MCF 10A (cell line): ENCODE measurements around the gene ZNF319. TPM values are rescaled to one million over a fixed set of nuclear protein-coding genes. Genes with fewer than 3 reads are reported as not detected.

ENCODE experiments used
- BruUV-seq: library from RNA; stranded (reverse); fragments of 400-500 nt; replicated peaks from 2 replicates; lab custom pipeline; 2021; lab: Mats Ljungman, UMichigan
- CTCF ChIA-PET: fragments of 300-600 bp; sonication (Branson Sonifier 250); formaldehyde crosslinking; extraction: SDS; loops from one replicate; lab custom pipeline; 2021; ENCODE audit warnings: antibody characterized with exemption, inconsistent platforms; lab: Yijun Ruan, JAX
- POLR2A ChIA-PET: fragments of 300-600, 350-650 bp; sonication (Branson Sonifier 250); formaldehyde crosslinking; extraction: SDS; loops from one replicate; lab custom pipeline; 2020; ENCODE audit warnings: antibody characterized with exemption, inconsistent platforms; lab: Yijun Ruan, JAX
- DNase-seq: peaks from one replicate; pipeline ENCODE4 v3.0.0-alpha.2; 2018; ENCODE audit not compliant: unreplicated experiment
- H3K27ac Mint-ChIP-seq: one replicate; pipeline ENCODE4 v1.8.0; 2022; ENCODE audit warnings: mild to moderate bottlenecking, low read depth, mixed read lengths; ENCODE audit not compliant: unreplicated experiment
- H3K27me3 Mint-ChIP-seq: one replicate; pipeline ENCODE4 v1.8.0; 2022; ENCODE audit warnings: mixed read lengths; ENCODE audit not compliant: insufficient read depth, unreplicated experiment
- H3K36me3 Mint-ChIP-seq: one replicate; pipeline ENCODE4 v1.8.0; 2022; ENCODE audit warnings: mild to moderate bottlenecking, moderate library complexity, mixed read lengths; ENCODE audit not compliant: insufficient read depth, unreplicated experiment
- H3K4me1 Mint-ChIP-seq: one replicate; pipeline ENCODE4 v1.8.0; 2022; ENCODE audit warnings: mixed read lengths; ENCODE audit not compliant: insufficient read depth, unreplicated experiment
- H3K4me3 Mint-ChIP-seq: one replicate; pipeline ENCODE4 v1.8.0; 2022; ENCODE audit warnings: mild to moderate bottlenecking, moderate library complexity, mixed read lengths; ENCODE audit not compliant: unreplicated experiment
- H3K9me3 Mint-ChIP-seq: one replicate; pipeline ENCODE4 v1.8.0; 2022; ENCODE audit warnings: mixed read lengths; ENCODE audit not compliant: unreplicated experiment
- intact Hi-C: fragments of 100-400 bp; cut with micrococcal nuclease; formaldehyde crosslinking; loops from 2 replicates; pipeline ENCODE4 v1.14.1; 2022
- total RNA-seq: library from RNA; stranded (reverse); gene quantifications from 2 replicates; pipeline ENCODE4 v1.2.3, GENCODE V29; 2022
- TF ChIP-seq, protein P1 (sequence below): fragments of 200-600 bp; IDR thresholded peaks from one replicate; pipeline ENCODE4 v1.8.0; 2022; ENCODE audit warnings: antibody characterized with exemption, mild to moderate bottlenecking; ENCODE audit not compliant: unreplicated experiment

ZNF319 gene
- total RNA-seq, 1 experiment from 2014 or later: 12.6 TPM

DNA sequence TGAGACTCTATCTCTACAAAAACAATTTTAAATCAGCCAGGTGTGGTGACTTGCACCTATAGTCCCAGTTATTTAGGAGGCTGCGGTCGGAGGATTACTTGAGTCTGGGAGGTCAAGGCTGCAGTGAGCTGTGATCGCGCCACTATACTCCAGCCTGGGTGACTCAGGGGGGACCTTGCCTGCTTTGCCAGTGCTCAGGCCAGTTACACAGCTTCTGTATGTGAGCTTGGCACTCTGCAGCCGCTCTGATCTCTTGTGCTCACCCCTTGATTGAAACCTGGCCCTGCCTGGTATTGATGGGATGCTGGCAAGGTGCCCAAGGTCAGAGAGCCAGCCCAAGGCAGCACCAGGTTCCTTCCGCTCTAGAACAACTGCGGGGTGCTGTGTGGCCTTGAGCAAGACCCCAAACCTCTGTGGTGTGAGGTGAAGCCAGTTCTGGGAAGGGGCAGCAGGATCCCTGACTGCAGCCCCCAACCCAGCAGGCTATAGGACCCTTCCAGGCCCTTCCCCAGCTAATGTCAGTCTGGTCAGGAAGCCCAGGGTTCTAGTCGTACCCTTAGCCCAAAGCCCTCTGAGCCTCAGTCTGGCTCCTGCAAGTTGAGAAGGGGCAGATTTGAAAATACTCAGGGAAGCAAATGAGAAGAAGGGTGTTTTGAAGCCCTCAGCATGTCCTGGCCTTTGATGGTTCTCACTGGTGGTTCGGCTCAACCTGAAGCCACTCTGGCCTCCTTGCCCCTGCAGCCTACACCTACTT is 44.0 kb upstream of the ZNF319 start:
- BruUV-seq: no TSS peak
- Mint-ChIP-seq H3K4me3 (no peak overlapping the region), H3K9me3 (no peaks in the 10 kb centered on the region), H3K36me3 (peaks cover 6% of the 10 kb centered on the region), H3K4me1 (no peaks in the 10 kb centered on the region), H3K27ac (no peak overlapping the region), H3K27me3 (no peaks in the 10 kb centered on the region)
- ChIA-PET CTCF (interaction anchor here (0.6 kb wide), 1 partner anchor 497 kb away, joined by 6 read pairs; no protein-coding TSS in a partner anchor), POLR2A (interaction anchor here (0.6 kb wide), 1 partner anchor 9 kb away, joined by 3 read pairs; no protein-coding TSS in a partner anchor)
- intact Hi-C loops: no loop called here
- no peak for DNase-seq
- TF ChIP-seq, protein P1, sequence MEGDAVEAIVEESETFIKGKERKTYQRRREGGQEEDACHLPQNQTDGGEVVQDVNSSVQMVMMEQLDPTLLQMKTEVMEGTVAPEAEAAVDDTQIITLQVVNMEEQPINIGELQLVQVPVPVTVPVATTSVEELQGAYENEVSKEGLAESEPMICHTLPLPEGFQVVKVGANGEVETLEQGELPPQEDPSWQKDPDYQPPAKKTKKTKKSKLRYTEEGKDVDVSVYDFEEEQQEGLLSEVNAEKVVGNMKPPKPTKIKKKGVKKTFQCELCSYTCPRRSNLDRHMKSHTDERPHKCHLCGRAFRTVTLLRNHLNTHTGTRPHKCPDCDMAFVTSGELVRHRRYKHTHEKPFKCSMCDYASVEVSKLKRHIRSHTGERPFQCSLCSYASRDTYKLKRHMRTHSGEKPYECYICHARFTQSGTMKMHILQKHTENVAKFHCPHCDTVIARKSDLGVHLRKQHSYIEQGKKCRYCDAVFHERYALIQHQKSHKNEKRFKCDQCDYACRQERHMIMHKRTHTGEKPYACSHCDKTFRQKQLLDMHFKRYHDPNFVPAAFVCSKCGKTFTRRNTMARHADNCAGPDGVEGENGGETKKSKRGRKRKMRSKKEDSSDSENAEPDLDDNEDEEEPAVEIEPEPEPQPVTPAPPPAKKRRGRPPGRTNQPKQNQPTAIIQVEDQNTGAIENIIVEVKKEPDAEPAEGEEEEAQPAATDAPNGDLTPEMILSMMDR: no peak

DNA sequence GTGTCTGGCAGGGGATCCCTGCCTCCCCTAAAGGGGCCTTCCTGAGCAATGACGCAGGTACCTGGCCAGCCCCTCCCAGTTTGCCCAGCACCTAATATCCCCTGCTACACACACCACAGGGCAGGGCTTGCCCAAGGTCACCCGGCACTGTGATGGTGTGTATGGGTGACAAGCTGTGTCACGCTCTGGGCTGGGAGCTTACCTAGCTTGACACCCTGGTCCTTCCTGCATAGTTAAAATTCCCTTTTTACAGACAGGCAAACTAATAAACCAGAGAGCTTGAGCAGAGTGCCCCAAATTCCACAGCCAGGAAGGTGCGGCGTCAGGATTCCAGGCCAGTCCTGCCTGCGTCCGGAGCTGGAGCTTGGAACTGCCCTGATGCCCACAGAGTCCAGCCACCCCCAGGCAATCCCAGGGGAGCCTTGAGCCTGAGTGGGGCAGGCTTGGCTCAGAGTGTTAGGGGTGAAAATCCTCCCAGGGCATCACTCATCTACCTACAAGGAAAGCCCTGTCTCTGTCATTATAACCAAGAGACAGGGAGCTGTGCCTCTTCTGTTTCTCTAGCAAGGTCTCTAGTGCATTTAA is 43.2 kb upstream of the ZNF319 start:
- intact Hi-C loops: no loop called here
- H3K36me3 Mint-ChIP-seq: peaks cover 6% of the 10 kb centered on the region
- no peaks in the 10 kb centered on the region for H3K4me1 Mint-ChIP-seq
- DNase-seq: no peak
- H3K27me3 Mint-ChIP-seq: no peaks in the 10 kb centered on the region
- POLR2A ChIA-PET: no interaction called here
- TF ChIP-seq, protein P1: no peak
- no peak overlapping the region for H3K4me3 Mint-ChIP-seq
- H3K27ac Mint-ChIP-seq: no peak overlapping the region
- CTCF ChIA-PET: interaction anchor here (0.6 kb wide), 1 partner anchor 496 kb away, joined by 6 read pairs; no protein-coding TSS in a partner anchor
- no TSS peak for BruUV-seq
- H3K9me3 Mint-ChIP-seq: no peaks in the 10 kb centered on the region

DNA sequence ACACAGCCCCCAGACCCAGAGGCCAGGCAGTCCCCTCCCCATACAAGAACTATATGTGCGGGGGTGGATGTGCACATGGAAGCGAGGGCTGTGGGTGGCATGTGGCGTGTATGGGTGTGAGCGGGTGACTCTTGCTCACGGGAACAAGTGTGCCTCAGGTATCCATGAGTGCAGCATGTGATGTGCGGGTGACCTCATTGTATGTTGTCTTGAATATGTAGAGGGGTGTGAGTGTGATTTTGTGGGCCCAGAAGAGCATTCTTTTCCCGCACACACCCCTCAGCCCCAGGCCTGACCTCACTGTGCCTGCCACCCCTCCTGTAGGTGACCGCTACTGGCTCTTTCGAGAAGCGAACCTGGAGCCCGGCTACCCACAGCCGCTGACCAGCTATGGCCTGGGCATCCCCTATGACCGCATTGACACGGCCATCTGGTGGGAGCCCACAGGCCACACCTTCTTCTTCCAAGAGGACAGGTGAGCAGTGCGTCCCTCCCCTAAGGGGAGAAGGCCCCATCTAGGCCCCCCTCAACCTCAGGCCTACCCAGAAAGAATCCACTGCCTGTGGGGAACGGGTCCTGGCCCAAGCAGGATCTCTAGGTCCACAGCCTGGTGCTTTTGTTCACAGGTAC is 42.5 kb upstream of the ZNF319 start:
- TF ChIP-seq, protein P1: no peak
- Mint-ChIP-seq H3K27me3 (no peaks in the 10 kb centered on the region), H3K4me3 (no peak overlapping the region), H3K27ac (no peak overlapping the region), H3K4me1 (no peaks in the 10 kb centered on the region), H3K36me3 (peaks cover 6% of the 10 kb centered on the region), H3K9me3 (no peaks in the 10 kb centered on the region)
- DNase-seq: no peak
- ChIA-PET CTCF (no interaction called here), POLR2A (interaction anchor here (0.6 kb wide), 1 partner anchor 374 kb away, joined by 3 read pairs; no protein-coding TSS in a partner anchor)
- intact Hi-C loops: no loop called here
- BruUV-seq: no TSS peak
